Measurements from ENCODE around the gene SFXN3. TPM values are rescaled to one million over a fixed set of nuclear protein-coding genes. Genes with fewer than 3 reads are reported as not detected.
A peak's percentile ranks its signal among the peaks of the same experiment; 100 is the strongest.

The SFXN3 gene
- total and polyA plus RNA-seq, 2 of the 13 experiments (the other 11 are each of a cell fraction or from before 2014, with no cell fraction given) = 16.8 to 71.5 TPM

GRCh38 chr10:100996678-100997359 lies 34.2 kb upstream of the SFXN3 start (continued):
- no peak for TF ChIP-seq REST (IDR thresholded peaks at IDR 0.05; ENCODE audit: borderline replicate concordance in 1 of 2, low read depth in 1 of 2, low read length in 2 of 2)
- TF ChIP-seq NR2F6 (IDR thresholded peaks at IDR 0.05) = no peak
- TF ChIP-seq NR2F6 (CRISPR knock-in tag; IDR thresholded peaks at IDR 0.05) = no peak
- TF ChIP-seq SP1 (IDR thresholded peaks at IDR 0.05) = no peak
- no peak for TF ChIP-seq SP1 (CRISPR knock-in tag; IDR thresholded peaks at IDR 0.05)
- TF ChIP-seq SIX1 (CRISPR knock-in tag; IDR thresholded peaks at IDR 0.05; ENCODE audit: borderline replicate concordance) = no peak
- no peak for TF ChIP-seq SIN3B (IDR thresholded peaks at IDR 0.05; ENCODE audit: low read length)
- no peak for TF ChIP-seq YEATS4 (CRISPR knock-in tag; IDR thresholded peaks at IDR 0.05; ENCODE audit: borderline replicate concordance)
- TF ChIP-seq, protein P1, sequence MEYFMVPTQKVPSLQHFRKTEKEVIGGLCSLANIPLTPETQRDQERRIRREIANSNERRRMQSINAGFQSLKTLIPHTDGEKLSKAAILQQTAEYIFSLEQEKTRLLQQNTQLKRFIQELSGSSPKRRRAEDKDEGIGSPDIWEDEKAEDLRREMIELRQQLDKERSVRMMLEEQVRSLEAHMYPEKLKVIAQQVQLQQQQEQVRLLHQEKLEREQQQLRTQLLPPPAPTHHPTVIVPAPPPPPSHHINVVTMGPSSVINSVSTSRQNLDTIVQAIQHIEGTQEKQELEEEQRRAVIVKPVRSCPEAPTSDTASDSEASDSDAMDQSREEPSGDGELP (IDR thresholded peaks at IDR 0.05; ENCODE audit: borderline replicate concordance, low read depth) = no peak
- no peak for TF ChIP-seq ZSCAN20 (CRISPR knock-in tag; IDR thresholded peaks at IDR 0.05; ENCODE audit: borderline replicate concordance)
- no peak; the same call in 1 of the 2 replicates for TF ChIP-seq ZNF678 (CRISPR knock-in tag; IDR thresholded peaks at IDR 0.05)
- TF ChIP-seq SMC3 (IDR thresholded peaks at IDR 0.05; ENCODE audit: low read length) = no peak
- TF ChIP-seq ZNF782 (CRISPR knock-in tag; IDR thresholded peaks at IDR 0.05; ENCODE audit: borderline replicate concordance) = no peak
- no peak for TF ChIP-seq ZNF720 (CRISPR knock-in tag; IDR thresholded peaks at IDR 0.05)
- TF ChIP-seq, protein P2, sequence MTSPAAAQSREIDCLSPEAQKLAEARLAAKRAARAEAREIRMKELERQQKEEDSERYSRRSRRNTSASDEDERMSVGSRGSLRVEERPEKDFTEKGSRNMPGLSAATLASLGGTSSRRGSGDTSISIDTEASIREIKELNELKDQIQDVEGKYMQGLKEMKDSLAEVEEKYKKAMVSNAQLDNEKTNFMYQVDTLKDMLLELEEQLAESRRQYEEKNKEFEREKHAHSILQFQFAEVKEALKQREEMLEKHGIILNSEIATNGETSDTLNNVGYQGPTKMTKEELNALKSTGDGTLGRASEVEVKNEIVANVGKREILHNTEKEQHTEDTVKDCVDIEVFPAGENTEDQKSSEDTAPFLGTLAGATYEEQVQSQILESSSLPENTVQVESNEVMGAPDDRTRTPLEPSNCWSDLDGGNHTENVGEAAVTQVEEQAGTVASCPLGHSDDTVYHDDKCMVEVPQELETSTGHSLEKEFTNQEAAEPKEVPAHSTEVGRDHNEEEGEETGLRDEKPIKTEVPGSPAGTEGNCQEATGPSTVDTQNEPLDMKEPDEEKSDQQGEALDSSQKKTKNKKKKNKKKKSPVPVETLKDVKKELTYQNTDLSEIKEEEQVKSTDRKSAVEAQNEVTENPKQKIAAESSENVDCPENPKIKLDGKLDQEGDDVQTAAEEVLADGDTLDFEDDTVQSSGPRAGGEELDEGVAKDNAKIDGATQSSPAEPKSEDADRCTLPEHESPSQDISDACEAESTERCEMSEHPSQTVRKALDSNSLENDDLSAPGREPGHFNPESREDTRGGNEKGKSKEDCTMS (CRISPR knock-in tag; conservative IDR thresholded peaks at IDR 0.05) = no peak
- TF ChIP-seq ZNF101 (CRISPR knock-in tag; IDR thresholded peaks at IDR 0.05; ENCODE audit: borderline replicate concordance, low read depth) = 0 out of 2 replicates have a peak, but pooled peaks have one; percentile 37
- TF ChIP-seq, protein P3, sequence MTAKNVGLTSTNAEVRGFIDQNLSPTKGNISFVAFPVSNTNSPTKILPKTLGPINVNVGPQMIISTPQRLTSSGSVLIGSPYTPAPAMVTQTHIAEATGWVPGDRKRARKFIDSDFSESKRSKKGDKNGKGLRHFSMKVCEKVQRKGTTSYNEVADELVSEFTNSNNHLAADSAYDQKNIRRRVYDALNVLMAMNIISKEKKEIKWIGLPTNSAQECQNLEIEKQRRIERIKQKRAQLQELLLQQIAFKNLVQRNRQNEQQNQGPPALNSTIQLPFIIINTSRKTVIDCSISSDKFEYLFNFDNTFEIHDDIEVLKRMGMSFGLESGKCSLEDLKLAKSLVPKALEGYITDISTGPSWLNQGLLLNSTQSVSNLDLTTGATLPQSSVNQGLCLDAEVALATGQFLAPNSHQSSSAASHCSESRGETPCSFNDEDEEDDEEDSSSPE (CRISPR knock-in tag; IDR thresholded peaks at IDR 0.05) = 0 out of 2 replicates have a peak, but pooled peaks have one; percentile 9
- TF ChIP-seq KDM5B (CRISPR knock-in tag; IDR thresholded peaks at IDR 0.05; ENCODE audit: borderline replicate concordance) = peak; percentile 25; the same call in 1 of the 2 replicates
- TF ChIP-seq ZNF652 (CRISPR knock-in tag; IDR thresholded peaks at IDR 0.05; ENCODE audit: borderline replicate concordance, low read depth) = no peak
- TF ChIP-seq ATRX (CRISPR knock-in tag; IDR thresholded peaks at IDR 0.05; ENCODE audit: borderline replicate concordance) = no peak
- no peak for TF ChIP-seq NFKB2 (CRISPR knock-in tag; IDR thresholded peaks at IDR 0.05; ENCODE audit: borderline replicate concordance)
- no peak for TF ChIP-seq IKZF4 (CRISPR knock-in tag; IDR thresholded peaks at IDR 0.05; ENCODE audit: borderline replicate concordance, low read depth, not compliant biosample characterization)
- no peak for TF ChIP-seq CBX2 (IDR thresholded peaks at IDR 0.05; ENCODE audit: low read depth, low read length)
- no peak for TF ChIP-seq CBX2 (CRISPR knock-in tag; IDR thresholded peaks at IDR 0.05; ENCODE audit: low read depth)
